Measurements from ENCODE around the gene C12orf56. TPM values are rescaled to one million over a fixed set of nuclear protein-coding genes. Genes with fewer than 3 reads are reported as not detected.

The C12orf56 gene
- total and polyA plus RNA-seq, 8 donors: 1.5 to 1.7 (median 1.5) TPM; not detected in 5

DNA sequence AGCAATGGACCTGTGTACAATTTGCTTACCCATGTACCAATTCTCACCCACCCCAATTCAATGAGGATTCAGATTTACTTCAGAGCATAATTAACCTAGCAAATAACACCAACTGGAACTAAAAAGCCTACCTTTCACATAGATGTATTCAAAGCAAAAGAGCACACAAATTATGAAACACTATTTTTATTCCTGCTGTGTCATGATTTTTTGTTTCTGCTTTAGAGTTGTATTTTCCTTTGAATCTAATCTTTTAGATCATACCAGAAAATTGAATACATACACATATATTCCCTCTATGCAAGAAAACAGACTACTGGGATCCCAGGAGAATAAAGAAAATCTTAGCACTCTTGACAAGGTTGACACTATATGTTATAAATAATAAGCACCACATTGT, 174.3 kb downstream of the C12orf56 start:
- H3K36me3 ChIP-seq: peaks cover 0 to 44% (median 31%) of the 10 kb centered on the region in 4 donors
- intact Hi-C loops (cut with DNase I; ENCODE audit: low total_unique reads): no loop called here
- DNase-seq: no peak
- H3K27me3 ChIP-seq: no peaks in the 10 kb centered on the region
- no peak overlapping the region for H3K27ac ChIP-seq
- no peak overlapping the region for H3K4me3 ChIP-seq
- no peaks in the 10 kb centered on the region for H3K9me3 ChIP-seq
- TF ChIP-seq POLR2AphosphoS5 (IDR thresholded peaks at IDR 0.05): no peak
- TF ChIP-seq, protein P1, sequence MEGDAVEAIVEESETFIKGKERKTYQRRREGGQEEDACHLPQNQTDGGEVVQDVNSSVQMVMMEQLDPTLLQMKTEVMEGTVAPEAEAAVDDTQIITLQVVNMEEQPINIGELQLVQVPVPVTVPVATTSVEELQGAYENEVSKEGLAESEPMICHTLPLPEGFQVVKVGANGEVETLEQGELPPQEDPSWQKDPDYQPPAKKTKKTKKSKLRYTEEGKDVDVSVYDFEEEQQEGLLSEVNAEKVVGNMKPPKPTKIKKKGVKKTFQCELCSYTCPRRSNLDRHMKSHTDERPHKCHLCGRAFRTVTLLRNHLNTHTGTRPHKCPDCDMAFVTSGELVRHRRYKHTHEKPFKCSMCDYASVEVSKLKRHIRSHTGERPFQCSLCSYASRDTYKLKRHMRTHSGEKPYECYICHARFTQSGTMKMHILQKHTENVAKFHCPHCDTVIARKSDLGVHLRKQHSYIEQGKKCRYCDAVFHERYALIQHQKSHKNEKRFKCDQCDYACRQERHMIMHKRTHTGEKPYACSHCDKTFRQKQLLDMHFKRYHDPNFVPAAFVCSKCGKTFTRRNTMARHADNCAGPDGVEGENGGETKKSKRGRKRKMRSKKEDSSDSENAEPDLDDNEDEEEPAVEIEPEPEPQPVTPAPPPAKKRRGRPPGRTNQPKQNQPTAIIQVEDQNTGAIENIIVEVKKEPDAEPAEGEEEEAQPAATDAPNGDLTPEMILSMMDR (IDR thresholded peaks at IDR 0.05): no peak
- no peak for TF ChIP-seq POLR2A (IDR thresholded peaks at IDR 0.05)
- no peak for TF ChIP-seq EP300 (IDR thresholded peaks at IDR 0.05)
- H3K4me1 ChIP-seq: peaks cover 0 to 16% (median 3%) of the 10 kb centered on the region in 4 donors

Small RNAs within 50 kb of the gene (small RNA-seq; reads per million reads assigned to genes)
- gene RF01210 (0 reads per million in 4 donors), gene RNU5A-7P (0 reads per million in 4 donors)

Other genes starting within 250 kb of the C12orf56 start
- 10 to 100 TPM in 2 of 5 donors, 1 to 10 TPM in 3; 1.2 to 32.0 (median 8.8) TPM for gene KICS2, start 168.5 kb downstream of the C12orf56 start, total RNA-seq
- gene KICS2, start 168.5 kb downstream of the C12orf56 start, polyA plus RNA-seq: 1 to 10 TPM; 3.1 to 4.3 (median 3.7) TPM
- 100 to 1,000 TPM in 1 of 5 donors, 10 to 100 TPM in 4; 18.3 to 109 (median 32.5) TPM for gene XPOT, start 13.6 kb upstream of the C12orf56 start, total RNA-seq
- 10 to 100 TPM; 12.8 to 16.6 (median 13.0) TPM for gene XPOT, start 13.6 kb upstream of the C12orf56 start, polyA plus RNA-seq
- 10 to 100 TPM in 3 of 5 donors, 1 to 10 TPM in 2; 1.4 to 45.5 (median 13.4) TPM for gene TBK1, start 61.4 kb upstream of the C12orf56 start, total RNA-seq
- gene TBK1, start 61.4 kb upstream of the C12orf56 start, polyA plus RNA-seq: 10 to 100 TPM in 2 of 3 donors, 1 to 10 TPM in 1; 10.0 to 16.0 (median 11.3) TPM
- gene RASSF3, start 219.7 kb upstream of the C12orf56 start, total RNA-seq: 100 to 1,000 TPM in 1 of 5 donors, 10 to 100 TPM in 4; 34.4 to 109 (median 61.0) TPM
- gene RASSF3, start 219.7 kb upstream of the C12orf56 start, polyA plus RNA-seq: 10 to 100 TPM; 29.3 to 68.2 (median 48.6) TPM

Measured in stomach (tissue), 9 donors.